ENCODE results near the gene ASTN2. TPM values are rescaled to one million over a fixed set of nuclear protein-coding genes. Genes with fewer than 3 reads are reported as not detected.

Gene ASTN2
- polyA plus RNA-seq, 1 experiment: 12.8 TPM

DNA sequence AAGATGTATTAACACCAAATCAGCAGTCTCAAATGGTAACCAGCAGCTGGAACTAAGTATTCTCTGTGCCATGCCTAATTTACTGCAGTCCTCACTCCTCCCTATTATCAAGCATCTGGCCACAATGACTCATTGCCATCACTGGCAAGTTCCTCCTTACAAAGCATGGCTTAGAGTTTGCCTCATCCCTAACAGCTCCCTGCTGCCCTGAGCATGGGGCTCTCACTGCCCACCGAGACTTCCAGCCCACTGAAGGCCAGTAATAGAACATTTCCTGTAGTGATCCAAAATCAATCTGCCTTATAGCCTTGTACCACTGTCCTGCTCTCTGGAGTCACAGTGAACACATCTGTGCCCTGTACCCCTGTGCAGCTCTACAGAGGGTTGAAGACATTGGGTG lies 939.7 kb downstream of the ASTN2 start:
- Histone ChIP-seq H3K36me3 (ENCODE audit: control insufficient read depth, insufficient read depth, low read length) (no peaks in the 10 kb centered on the region), H3K4me3 (ENCODE audit: low read depth, low read length) (no peak overlapping the region), H3K27me3 (ENCODE audit: control insufficient read depth, insufficient read depth, low read length) (no peaks in the 10 kb centered on the region)
- CTCF ChIA-PET: no interaction called here
- DNase-seq (ENCODE audit: low read depth): no peak
- POLR2A ChIA-PET: no interaction called here
- TF ChIP-seq, protein P1, sequence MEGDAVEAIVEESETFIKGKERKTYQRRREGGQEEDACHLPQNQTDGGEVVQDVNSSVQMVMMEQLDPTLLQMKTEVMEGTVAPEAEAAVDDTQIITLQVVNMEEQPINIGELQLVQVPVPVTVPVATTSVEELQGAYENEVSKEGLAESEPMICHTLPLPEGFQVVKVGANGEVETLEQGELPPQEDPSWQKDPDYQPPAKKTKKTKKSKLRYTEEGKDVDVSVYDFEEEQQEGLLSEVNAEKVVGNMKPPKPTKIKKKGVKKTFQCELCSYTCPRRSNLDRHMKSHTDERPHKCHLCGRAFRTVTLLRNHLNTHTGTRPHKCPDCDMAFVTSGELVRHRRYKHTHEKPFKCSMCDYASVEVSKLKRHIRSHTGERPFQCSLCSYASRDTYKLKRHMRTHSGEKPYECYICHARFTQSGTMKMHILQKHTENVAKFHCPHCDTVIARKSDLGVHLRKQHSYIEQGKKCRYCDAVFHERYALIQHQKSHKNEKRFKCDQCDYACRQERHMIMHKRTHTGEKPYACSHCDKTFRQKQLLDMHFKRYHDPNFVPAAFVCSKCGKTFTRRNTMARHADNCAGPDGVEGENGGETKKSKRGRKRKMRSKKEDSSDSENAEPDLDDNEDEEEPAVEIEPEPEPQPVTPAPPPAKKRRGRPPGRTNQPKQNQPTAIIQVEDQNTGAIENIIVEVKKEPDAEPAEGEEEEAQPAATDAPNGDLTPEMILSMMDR (IDR thresholded peaks at IDR 0.05; ENCODE audit: insufficient read depth, low read depth, low read length): no peak

DNA sequence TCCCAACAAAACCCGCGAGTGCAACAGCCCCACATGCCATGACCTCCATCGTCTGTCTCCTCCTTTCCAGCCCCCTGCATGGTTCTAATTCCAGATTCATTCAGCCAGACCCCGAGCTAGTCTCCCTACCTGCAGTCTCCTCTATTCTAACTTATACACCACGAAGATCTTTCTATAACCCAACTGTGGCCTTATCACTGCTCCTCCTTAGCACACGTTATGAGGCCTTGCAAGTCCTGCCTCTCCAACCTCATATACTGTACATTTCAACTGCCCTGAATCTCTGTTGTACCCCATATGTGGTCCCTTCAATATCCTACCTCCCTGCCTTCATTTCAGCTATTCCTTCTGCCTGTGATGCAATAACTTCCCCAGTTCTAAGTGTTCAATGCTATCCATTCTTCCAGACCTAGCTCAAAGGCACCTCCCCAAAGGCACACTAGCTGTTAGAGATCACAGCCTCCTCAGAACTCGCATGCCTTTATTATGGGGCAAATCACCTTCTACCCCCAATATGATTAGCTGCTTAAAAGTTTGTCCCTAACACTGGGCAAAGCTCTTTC lies 942.8 kb downstream of the ASTN2 start:
- ChIA-PET POLR2A (no interaction called here), CTCF (interaction anchor here (0.6 to 1.6 kb wide), 2 partner anchors 20 to 100 kb away, joined by 4 to 5 read pairs; no protein-coding TSS in a partner anchor)
- no peaks in the 10 kb centered on the region for H3K36me3 ChIP-seq (ENCODE audit: control insufficient read depth, insufficient read depth, low read length)
- DNase-seq (ENCODE audit: low read depth): no peak
- no peaks in the 10 kb centered on the region for H3K27me3 ChIP-seq (ENCODE audit: control insufficient read depth, insufficient read depth, low read length)
- no peak overlapping the region for H3K4me3 ChIP-seq (ENCODE audit: low read depth, low read length)
- TF ChIP-seq, protein P1 (IDR thresholded peaks at IDR 0.05; ENCODE audit: insufficient read depth, low read depth, low read length): no peak

DNA sequence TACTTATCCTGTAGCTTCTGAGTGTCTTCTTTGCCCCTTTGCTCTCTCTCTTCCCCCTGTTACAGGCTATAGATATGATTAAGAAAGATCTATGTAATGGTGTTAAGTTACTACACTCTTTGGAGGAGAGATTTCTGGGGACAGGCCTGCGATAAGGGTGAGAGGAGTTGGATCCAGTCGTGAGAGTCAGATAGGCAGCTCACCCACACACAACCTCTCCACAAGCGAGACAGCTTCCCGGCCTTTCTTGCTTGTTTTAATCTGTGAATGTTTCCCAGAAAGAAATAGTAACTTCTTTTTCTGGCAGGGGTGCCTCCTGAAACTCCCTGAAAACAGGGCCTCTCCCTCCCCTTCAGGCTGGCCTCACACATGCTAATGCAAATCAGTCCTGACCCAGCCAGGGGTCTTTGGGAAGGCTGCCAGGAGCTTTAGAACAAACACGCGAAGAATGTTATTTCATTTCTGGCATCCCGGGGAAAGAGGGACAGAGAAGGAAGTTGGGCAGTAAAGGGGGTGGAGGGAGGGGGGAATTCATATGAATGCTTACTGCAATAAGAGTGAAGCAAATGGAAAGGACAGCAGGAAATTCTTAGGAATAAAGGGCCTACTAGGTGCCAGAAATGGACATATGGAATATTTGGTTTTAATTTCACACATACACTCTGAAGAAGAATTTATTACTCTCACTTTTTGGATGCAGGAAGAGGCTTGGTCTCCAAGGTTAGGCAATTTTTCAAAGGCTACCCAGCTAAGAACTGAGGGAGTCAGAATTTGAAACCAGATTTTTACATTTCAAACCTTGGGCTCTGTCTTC lies 943.6 kb downstream of the ASTN2 start:
- no peaks in the 10 kb centered on the region for H3K36me3 ChIP-seq (ENCODE audit: control insufficient read depth, insufficient read depth, low read length)
- H3K4me3 ChIP-seq (ENCODE audit: low read depth, low read length): no peak overlapping the region
- ChIA-PET CTCF (interaction anchor here (0.6 to 1.6 kb wide), 4 partner anchors 10 to 101 kb away, joined by 3 to 5 read pairs (median 4); no protein-coding TSS in a partner anchor), POLR2A (no interaction called here)
- no peaks in the 10 kb centered on the region for H3K27me3 ChIP-seq (ENCODE audit: control insufficient read depth, insufficient read depth, low read length)
- TF ChIP-seq, protein P1 (IDR thresholded peaks at IDR 0.05; ENCODE audit: insufficient read depth, low read depth, low read length): no peak
- peak; percentile 38 for DNase-seq (ENCODE audit: low read depth)

DNA sequence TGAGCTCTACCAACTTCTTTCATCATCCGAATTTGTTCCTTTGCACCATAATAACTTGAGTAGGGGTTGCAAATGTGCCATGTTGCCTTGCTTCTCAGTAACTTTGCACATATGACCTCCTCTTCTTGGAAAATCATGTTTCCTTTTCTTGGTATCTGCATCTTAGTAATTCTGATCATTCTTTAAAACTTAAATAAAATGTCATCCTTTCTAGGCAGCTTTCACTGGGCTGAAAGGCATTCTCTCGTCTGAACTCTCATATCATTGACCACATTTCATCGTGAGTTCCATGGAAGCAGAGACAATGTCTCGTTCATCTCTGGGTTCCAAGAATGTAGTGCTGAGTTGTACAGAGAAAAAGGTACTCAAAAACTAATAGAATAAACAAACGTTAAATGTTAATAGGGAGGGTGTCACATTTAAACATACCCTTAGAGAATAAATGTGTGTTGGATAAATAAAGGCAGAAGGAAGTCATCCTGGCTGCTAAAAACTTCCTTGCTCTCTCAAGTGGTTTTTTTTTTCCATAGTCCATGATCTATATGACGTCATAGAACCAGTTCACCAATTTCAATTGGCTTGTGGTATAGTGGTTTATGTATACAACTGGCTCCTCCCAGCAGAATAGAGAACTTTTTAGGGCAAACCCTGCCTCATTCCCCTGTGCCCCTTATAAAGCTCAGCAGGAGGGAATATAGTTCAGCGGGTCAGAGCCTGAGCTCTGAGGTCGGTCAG lies 945.9 kb downstream of the ASTN2 start:
- no peak overlapping the region for H3K4me3 ChIP-seq (ENCODE audit: low read depth, low read length)
- no peaks in the 10 kb centered on the region for H3K27me3 ChIP-seq (ENCODE audit: control insufficient read depth, insufficient read depth, low read length)
- TF ChIP-seq, protein P1 (IDR thresholded peaks at IDR 0.05; ENCODE audit: insufficient read depth, low read depth, low read length): no peak
- ChIA-PET CTCF (interaction anchor here (1.8 kb wide), 1 partner anchor 11 kb away, joined by 6 read pairs; no protein-coding TSS in a partner anchor), POLR2A (no interaction called here)
- DNase-seq (ENCODE audit: low read depth): no peak
- no peaks in the 10 kb centered on the region for H3K36me3 ChIP-seq (ENCODE audit: control insufficient read depth, insufficient read depth, low read length)

DNA sequence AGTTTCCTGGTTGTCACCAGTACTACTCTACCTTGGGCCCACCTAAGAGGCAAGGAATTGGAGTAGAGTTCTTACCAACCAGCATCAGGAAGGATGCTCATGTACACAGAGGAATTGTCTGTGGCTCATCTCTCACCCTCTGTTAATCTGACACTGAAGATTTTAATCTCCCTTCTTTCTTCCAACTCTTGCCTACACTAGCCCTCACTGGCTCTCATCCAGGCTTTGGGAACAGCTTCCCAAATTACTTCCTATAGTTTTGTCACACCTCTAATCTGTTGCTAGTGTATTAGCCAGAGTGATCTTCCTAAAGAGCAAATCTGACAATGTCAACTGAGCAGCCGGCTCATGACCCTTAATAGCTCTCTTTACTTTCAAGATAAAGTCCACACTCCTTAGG lies 946.5 kb downstream of the ASTN2 start:
- Histone ChIP-seq H3K4me3 (ENCODE audit: low read depth, low read length) (no peak overlapping the region), H3K36me3 (ENCODE audit: control insufficient read depth, insufficient read depth, low read length) (no peaks in the 10 kb centered on the region), H3K27me3 (ENCODE audit: control insufficient read depth, insufficient read depth, low read length) (no peaks in the 10 kb centered on the region)
- no peak for DNase-seq (ENCODE audit: low read depth)
- CTCF ChIA-PET: interaction anchor here (1.8 kb wide), 1 partner anchor 10 kb away, joined by 6 read pairs; no protein-coding TSS in a partner anchor
- TF ChIP-seq, protein P1 (IDR thresholded peaks at IDR 0.05; ENCODE audit: insufficient read depth, low read depth, low read length): no peak
- POLR2A ChIA-PET: no interaction called here
